GM15510 (cell line): Measurements from ENCODE around the gene RBM19.

Source experiments
- POLR2A ChIP-seq: IDR thresholded peaks from 3 replicates; pipeline ENCODE4 v1.6.1; 2011; ENCODE audit warnings: borderline replicate concordance; ENCODE audit not compliant: insufficient read length; ENCODE audit errors: extremely low read depth

RBM19 gene

GRCh38 chr12:113860059-113860820 lies 105.9 kb downstream of the RBM19 start:
- no peak for TF ChIP-seq POLR2A

DNA sequence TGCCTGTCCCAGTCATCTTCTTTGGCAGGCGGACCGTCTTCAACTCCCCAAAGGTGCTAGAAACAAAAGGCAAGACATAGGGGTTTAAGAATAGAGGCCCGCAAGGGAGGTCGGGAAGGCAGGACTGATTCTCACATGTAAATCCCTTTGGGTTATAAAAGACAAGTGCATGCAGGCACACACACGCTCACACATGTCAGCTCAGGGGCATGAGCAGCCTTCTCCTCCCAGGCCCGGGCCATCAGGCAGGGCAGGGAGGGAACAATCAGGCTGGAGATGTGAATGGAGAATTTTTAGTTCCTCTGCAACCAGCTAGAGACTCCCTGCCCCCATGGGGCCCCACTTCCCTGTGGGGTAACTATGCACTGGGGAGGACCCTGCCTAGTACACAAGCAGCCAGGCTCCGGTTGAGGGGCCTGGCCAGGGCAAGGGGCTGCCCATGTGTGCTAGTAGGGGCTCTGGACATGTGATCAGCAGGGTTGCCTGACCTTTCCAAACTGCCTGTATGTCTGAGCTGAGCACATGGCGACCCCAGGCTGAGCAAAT lies 107.2 kb downstream of the RBM19 start:
- TF ChIP-seq POLR2A = no peak

DNA sequence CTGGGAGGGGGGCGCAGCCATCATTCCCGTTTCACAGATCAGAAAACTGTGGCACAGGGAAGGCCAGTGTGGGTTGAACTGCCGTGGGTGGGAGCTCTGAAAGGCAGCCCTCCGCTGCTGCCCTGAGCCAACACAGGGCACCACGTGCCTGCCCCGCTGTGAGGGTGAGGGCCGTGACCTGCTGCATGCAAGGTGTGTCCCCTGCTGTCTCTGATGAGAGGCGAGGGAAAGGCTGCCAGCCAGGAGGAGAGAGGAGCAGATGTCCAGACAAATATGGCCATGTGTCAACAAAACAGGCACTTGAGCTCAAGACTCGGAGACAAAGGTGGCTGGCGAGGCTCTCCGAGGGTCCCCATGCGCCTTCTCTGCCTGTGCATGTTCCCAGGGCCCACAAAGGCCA lies 108.8 kb downstream of the RBM19 start:
- no peak for TF ChIP-seq POLR2A

- no peak for TF ChIP-seq POLR2A
Observed at GRCh38 chr12:113855998-113856397, 110.1 kb downstream of the RBM19 start.

DNA sequence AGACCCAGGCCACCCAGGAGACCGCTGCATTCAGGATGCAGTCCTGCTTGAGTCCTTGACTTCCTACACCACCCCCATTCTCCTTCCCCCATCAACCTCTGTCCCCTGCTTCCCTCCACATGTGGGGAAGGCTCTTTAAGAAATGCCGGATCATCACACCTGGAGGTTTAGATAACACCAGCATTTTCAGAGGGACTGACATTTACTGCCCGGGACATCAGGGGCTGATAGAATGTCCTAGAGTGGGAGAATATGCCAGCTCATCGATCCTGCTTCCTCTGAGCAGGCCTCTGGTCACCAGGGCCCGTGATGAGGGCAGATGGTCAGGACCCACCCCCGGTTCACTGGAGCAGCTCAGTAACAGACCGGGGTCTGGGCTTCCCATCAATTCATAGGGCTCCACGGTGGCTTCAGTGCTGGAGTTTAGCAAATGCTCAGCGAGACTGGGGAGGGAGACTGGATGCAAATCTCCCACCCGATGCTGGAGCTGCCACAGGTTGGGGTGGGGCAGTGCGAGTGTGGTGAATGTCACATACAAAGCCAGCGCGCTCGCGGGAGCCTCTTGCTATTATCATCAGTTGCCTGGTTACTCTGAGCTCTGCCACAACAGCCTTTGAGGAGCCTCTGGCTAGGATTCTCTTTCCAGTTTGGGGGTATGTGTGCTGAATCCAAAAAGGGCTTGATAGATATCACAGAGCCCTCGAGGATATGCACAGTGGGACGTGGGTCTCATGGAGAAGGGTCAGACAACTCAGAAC lies 111.6 kb downstream of the RBM19 start:
- no peak for TF ChIP-seq POLR2A

DNA sequence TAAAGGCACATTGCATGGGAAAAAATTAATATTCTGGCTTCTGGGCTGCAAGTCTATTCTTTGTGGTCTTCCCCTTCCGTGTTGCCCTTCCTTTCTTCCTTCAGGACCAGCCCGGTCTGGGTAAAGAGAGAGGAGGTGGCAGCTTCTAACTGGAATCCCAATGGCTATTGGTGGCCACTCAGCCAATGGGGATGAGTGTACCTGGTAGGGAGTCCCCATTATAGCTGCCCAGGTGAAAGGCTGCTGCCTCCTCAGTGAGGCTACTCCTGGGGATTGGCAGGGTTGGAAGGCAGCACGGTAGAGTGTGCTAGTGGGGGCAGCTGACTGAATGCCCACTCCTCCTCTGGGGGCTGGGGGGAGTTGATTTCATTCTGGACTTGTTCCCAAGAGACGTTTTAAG lies 112.6 kb downstream of the RBM19 start:
- no peak for TF ChIP-seq POLR2A

GRCh38 chr12:113852695-113853490 lies 113.2 kb downstream of the RBM19 start:
- no peak for TF ChIP-seq POLR2A

DNA sequence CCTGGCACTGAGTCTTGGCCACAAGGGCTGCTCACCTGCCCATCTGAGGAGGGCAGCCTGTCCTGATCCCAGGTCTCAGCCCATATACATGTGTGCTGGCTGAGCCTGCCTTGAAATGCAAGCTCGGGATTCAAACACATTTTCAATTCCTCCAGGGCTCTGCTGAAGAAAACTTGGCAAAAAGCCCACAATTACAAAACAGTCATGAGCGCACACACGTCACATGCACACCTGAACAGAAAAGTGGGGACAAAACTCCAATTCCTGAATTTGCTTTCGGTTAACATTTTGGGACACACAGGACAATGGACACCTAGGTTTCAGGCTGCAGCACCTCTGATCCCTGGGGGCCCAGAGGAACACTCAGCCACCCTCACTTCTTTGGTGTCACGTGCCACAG lies 113.9 kb downstream of the RBM19 start:
- TF ChIP-seq POLR2A = no peak

- TF ChIP-seq POLR2A = no peak
Observed at GRCh38 chr12:113850309-113851056, 115.6 kb downstream of the RBM19 start.

GRCh38 chr12:113847856-113848255 lies 118.3 kb downstream of the RBM19 start:
- TF ChIP-seq POLR2A = no peak

DNA sequence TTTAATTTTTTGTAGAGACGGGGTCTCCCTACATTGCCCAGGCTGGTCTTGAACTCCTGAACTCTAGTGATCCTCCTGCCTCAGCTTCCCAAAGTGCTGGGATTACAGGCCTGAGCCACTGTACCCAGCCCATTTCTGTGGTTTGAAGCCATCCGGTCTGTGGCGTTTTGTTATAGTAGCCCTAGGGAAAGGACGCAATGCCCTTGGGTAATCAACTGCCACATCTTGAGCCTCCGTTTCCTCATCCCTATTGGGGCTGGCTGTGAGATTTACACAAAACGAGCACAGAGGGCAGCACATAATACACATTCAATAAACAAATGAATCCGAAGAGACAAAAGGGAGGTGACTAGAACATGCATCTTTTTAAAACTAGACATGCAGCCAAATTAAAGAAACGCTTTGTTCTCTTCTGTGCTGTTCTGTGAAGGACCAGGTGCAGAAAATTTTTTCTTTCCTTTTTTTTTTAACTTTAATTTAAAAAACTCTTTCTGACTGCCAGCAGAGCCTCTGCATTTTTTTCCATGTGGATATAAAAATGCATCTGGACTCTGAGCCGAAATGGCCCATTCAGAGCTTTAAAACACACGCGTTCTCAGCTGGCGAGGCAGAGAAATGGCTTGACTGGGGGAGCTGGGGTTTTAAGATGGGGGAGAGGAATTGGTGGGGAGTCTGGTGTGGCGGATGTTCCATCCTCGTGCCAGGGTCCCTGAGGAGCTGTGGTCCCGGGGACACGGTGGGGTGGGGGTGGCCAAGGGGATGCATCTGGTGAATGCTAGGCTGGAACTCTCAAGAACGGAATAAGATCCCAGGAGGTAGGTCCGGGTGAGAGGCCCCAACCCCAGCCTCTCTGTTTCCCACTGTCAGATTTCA lies 119.0 kb downstream of the RBM19 start:
- no peak for TF ChIP-seq POLR2A

GRCh38 chr12:113845900-113846674 lies 120.0 kb downstream of the RBM19 start:
- TF ChIP-seq POLR2A = no peak
